SHP77 (cell line): ENCODE results near the gene PDZD7.

ENCODE experiments used
- DNase-seq, 2 experiments: peaks; one replicate each; lab custom pipeline; 2025; lab: John Stamatoyannopoulos, UW

The PDZD7 gene

DNA sequence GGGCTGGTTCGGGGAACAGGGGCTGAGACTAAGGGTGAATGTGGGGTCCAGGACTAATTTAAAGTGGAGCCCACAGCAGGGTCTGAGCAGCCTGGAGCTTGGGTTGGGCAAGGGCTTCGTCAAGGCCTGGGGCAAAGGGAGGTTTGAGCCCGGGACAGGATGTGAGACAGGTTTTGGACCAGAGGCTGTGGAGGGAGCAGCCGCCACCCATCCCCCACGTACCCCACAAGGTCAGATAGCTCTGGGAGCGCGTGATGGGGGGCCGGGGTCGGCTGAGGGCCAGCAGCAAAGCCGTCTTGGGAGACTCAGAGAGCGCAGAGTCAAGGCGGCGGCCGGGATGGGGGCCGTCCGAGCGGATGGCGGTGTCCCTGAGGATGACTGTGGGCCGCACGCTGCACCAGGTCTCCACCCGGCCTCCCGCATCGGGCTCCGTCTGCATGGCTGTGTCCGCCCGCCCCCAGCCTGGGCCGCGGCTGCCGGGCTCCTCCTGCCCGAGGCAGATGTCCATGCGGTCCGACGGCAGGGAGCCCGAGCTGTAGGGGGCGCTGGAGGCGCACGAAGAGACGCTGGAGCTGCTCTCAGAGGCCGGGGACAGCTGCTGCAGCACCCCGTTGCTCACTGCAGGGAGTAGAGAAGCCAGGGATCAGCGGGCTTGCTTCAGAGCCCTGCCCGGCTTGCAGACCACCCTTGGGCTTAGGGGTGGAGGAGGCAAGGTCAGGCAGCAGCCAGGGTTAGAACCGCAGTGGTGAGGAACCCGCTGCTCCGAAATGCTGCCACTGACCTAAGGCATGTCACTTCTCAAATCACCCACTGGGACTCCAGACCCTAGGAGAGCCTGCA, 12.1 kb downstream of the PDZD7 start:
- peak; percentile 61 to 84 for DNase-seq

DNA sequence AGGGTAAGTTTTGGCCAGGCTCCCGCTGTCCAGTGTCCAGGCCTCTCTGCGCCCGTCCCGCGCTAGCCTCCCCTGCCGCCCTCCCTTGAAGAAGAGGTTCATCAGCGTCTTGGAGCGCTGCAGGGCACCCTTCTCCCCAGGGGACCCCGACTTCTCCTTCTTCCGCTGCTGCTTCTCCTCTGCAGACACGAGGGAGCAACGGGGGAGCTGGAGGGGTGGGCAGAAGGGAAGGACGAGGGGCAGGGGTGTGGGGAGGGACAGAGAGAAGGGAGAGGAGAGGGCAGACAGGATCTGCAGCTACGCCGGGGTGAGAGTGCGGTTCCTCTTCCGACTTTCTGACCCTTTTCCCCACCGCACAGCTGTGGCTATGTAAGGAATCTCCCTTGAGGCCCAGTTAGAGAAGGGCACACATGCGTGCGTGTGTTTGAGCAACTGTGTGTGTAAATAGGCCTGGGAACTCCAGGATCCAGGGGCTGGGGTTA, 12.8 kb downstream of the PDZD7 start:
- DNase-seq, result no peak

DNA sequence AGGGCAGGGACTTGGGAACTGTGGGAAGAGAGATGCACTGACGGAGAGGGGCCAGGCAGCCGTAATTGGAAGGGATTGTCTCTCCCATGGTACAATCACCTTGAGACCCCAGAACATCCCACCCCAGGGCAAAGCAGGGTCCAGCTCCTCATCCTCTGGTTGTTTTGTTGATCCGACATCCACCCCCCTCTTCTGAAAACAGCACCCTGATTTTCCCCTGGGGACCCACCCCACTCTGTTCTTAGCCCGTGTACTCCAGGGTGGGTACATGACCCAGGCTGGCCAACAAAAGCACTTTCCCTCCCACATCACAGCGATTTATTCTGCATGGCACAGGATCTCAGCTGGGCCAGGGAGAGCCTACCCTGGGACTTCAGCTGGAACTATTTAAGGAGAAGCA, 14.1 kb downstream of the PDZD7 start:
- DNase-seq, result no peak

DNA sequence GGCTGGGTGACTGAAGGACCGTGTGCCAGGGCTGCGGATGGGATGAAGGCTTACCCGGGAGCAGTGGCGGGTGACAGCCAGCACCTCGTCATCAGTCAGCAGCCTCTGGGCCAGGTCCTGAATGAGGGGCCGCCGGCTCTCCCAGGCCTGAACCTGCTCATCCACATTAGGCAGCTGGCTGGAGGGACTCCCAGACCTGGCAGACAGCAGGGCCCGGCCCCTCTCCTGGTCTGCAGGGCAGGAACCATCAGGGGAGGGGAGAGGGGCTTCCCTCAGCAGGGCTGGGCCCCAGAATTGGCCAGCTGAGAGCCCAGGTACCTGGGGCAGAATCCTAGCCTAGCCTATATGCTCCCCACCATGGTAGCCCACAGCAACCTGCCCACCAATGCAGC, 15.4 kb downstream of the PDZD7 start:
- no peak for DNase-seq

DNA sequence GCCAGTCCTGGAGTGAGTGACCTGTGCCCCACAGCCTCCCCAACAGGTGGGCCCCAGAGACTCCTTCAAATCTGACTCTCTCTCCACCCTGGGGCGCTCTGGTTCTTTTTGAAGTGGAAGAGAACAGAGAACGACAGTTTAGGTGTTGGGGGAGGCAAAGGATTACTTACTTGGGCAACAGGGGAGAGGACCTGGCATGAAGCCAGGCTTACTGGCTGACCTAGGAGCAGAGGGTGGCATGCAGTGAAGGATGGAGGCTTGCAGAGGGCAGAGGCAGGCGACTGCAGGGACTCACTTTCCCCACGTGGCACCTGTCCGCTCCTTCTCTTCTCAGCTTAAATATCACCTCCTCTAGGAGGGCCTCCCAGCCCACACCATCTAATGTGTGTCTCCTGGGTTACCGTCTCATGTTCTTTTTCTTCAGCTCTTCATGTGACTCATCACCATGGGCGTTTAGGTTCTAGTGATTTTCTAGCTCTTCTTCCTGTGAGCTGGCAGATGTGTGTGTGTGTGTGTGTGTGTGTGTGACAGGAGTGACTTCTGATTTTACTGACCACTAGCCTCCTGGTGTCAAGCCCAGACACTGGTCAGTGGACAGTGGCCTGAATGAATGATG, 15.9 kb downstream of the PDZD7 start:
- DNase-seq, result no peak

DNA sequence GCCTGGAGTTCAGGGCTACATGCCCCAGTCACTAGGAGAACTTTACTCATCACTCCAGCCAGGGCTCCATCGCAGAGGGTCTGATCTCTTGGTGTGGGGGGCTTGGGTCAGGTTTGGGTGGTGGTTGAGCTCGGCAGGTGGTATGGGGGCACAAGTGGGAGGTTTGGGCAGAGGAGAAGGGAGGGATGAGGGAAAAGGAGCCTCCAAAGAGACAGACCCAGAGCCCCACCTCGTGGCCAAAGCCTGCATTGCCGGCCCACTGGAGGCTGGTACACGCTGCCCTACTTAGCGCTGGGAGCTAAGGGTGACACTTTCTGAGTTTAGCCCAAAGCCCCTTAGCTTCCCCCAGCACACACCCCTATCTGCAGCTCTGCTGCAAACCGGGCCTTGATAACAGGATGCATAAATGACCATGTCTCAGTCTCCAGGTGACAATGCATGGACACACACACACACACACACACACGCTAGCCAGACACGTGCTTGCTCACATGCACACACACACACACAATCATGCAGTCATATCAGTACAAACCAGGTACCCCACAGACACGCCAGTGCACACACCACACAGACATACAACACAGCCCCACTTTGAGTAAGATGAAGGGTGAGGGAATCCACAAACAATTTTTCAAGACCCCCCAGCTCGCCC, 16.6 kb downstream of the PDZD7 start:
- DNase-seq, result peak; percentile 45 to 56

DNA sequence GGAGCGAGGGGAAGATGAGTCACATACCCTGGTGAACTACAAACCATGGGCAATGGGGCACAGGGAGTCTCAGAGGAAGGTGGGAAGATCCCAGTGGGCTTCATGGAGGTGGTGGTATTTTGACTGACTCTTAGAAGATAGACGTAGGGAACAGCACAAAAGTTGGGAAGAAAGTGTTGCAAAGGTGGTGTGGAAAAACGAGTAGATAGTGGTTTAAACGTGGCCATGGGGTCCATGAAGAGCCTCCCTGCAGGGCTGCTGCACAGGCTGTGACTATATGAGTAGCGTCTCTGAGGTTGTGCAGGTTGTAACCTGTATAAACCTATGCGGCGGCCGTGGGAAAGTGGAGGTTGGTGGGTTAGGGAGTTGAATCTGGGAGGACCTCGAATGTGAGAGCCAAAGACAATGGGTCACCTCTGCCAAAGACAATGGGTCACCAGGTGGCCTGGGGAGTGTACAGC, 17.5 kb downstream of the PDZD7 start:
- no peak for DNase-seq

DNA sequence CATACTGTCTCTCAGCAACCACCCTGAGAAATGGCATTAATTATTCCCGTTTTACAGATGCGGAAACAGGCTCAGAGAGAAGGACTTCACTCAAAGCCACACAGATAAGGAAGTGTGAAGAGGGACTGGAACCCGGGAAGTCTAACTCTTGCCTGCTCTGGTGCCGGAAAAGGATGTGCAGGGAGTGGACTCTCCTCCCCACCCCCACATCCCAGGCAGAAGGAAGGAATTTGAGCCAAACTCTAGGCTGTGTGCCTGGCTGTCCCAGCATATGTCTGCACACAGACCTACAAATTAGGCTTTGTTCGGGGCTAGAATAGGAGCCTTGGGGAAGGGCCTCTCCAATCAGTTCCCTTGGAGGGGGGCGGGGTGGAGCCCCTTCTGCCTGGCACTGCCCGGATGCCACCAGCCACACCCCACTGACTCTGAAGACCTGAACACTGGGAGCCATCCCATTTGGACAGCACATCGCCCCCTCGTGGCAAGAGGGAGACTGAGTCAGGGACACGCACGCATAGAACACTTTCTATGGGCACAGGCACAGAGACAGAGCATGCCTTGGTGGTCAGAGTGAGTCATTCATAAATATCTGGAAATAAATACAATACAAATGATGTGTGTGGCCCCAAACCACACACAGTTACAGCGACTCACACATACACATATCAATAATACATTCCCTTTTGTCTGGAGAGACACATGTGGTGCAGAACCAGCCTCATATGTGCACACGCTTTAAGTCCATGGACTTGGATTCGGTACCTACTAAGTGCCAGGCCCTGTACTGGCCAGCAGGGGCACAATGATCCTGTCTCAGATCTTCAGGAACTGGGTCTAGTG, 18.2 kb downstream of the PDZD7 start:
- peak; percentile 87 to 92 for DNase-seq

DNA sequence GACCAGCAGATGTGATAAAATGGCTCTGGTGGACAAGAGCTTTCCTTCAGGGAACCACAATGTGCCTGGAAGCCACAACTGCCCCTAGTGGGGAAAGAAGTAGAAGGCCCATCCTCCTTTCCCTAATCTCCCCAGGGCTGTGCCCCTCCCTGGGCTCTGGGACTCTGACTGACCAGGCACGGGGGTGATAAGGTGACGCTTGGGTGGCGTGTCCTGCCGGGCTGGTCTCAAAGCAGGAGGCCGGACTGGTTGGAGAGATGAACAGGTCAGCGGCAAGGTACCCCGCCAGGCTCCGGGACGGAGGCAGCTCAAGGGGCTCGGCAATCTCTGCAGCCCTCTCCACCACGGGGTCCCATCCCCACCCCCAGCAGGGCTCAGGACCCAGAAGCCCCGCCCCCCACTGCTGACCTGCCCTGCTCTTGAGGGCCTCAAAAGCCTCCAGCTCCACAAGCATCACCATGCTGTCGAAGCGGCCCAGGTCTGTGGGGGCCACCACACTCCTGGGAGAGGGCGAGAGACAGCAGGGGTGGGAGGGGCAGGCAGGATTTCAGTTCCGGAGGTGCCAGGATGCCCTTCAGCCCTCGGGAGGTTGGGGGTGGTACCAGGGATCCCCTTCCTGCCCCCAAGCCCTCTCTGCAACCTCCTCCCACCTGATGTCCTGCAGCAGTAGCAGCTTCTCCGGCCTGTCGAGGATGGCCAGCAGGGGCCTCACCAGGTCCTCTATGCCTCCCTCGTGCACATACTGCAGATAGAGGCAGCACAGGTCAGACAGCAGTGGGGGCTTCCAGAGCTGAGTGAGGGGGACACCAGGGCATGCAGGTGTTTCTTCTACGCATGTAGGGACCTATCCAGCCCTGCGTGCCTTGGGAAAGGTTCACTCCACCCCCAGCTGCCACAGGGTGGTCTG, 19.2 kb downstream of the PDZD7 start:
- no peak for DNase-seq

DNA sequence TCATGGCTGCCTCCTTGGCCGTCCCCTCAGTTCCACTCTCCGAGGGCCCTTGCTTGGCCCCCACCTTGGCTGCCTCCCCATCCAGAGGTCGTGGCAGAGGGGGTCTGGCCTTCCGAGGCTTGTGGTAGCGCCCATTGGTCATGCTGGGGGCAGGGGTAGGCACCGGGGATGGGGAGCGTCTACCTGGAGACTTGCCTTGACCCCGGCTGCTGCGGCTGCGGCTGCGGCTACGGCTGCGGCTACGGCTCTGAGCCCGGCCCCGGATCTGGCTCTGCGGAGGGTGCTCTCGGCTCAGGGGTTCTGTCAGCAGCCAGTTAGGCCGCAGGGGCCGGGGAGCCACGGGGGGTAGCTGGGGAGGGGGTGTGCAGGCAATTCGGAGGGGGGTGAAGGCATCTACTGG, 20.6 kb downstream of the PDZD7 start:
- no peak for DNase-seq

DNA sequence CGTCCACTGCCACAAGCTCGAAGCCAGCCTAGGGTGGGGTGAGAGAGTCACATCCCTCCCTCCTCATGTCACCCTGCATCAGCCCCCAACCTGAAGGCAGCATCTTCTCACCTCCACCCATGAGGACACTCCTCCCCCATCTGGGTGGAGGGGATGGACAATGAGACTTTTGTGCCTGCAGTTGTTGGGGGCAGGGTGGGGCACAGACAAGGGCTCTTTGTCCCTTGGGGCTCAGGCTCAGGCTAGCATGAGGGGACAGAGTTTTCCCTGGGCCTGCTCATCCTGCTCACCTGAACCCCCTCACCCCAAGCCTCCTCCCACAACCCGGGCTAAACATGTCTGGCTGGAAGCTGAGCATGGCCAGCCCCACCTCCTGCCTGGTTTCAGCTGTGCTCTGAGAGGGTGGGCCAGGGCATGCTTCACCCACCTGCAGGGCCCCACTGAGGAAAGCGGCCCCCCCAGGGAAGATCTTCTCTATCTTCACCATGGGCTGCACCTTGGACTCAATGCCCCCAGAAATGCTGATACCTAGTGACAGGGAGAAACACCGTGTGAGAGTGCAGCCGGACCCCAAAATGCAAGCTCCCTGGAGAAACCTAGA, 22.0 kb downstream of the PDZD7 start:
- no peak for DNase-seq

DNA sequence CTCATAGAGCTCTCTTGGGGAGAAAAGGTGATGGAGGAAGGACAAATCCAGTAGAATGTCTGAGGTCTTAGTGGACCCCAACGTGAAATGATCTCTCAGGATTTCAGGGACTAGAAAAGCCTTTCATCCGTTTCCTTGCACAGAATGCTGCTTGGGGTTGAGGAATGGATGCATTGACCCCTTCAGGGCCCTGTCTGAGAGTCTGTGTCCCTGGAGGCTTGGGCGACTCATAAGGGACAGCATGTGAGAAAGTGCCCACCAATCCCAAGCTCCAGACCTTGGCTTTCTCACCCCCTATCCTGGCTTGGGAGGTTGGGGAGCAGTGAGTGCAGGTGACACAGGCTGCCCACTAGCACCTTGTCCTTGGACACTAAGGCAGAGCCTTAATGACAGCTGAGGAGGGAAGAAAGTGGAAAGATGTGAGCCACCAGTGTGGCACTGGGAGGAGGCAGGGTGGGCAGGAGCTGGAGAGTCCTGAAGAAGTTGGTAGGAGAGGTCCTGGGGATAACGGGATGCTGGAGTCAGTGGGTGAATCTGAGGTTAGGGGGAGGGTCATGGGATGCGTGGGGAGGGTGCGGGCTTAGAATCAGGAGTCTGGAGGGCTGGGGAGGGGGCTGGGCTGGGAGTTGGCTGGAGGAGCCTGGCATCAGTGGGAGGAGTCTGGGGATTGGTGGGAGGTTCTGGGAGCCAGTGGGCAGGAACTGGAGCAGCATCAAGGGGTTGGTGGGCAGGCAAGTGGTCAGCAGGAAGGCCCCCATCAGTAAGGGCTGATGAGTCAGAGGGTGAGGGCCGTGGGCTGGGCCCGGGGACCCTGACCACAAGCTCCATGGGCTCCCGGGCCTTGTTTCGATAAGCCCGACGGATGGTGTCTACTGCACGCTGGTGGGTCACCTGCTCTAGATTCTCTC, 22.8 kb downstream of the PDZD7 start:
- no peak for DNase-seq

DNA sequence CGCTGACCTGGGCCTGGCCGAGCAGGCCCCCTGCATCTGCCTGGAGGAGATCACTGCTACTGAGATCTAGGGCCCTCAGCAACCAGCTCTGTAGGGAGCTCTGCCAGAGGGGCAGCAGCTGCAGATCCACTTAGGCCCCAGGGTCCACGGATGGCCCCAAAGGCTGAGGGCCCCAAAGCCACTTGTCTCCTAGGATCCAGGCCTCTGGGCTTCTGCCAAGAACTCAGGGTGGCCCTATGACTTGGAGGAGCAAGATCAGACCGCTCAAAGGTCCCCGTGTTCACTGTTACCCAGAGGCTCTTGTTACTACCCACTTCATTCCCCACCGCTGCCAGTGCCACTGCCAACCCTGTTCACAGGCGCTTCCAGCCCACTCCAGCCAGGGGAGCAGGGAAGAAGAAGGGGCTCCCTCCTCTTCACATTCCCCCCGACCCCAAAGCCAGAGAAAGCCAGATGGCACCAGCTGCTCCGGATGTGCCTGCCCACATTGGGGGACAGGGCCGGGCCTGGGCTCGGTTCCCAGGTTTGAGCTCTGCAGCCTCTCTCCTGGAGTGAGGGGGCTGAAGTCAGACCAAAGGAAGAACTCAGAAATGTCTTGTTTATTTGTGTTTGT, 23.7 kb downstream of the PDZD7 start:
- no peak for DNase-seq

DNA sequence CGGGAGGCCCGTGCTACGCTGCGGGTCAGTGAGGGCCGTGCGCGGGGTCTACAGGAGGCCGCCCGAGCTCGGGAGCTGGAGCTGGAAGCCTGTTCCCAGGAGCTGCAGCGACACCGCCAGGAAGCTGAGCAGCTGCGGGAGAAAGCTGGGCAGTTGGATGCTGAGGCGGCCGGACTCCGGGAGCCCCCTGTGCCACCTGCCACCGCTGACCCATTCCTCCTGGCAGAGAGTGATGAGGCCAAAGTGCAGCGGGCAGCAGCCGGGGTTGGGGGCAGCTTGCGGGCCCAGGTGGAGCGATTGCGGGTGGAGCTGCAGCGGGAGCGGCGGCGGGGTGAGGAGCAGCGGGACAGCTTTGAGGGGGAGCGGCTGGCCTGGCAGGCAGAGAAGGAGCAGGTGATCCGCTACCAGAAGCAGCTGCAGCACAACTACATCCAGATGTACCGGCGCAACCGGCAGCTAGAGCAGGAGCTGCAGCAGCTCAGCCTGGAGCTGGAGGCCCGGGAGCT, 24.3 kb downstream of the PDZD7 start:
- DNase-seq, result peak; percentile 26 to 73

DNA sequence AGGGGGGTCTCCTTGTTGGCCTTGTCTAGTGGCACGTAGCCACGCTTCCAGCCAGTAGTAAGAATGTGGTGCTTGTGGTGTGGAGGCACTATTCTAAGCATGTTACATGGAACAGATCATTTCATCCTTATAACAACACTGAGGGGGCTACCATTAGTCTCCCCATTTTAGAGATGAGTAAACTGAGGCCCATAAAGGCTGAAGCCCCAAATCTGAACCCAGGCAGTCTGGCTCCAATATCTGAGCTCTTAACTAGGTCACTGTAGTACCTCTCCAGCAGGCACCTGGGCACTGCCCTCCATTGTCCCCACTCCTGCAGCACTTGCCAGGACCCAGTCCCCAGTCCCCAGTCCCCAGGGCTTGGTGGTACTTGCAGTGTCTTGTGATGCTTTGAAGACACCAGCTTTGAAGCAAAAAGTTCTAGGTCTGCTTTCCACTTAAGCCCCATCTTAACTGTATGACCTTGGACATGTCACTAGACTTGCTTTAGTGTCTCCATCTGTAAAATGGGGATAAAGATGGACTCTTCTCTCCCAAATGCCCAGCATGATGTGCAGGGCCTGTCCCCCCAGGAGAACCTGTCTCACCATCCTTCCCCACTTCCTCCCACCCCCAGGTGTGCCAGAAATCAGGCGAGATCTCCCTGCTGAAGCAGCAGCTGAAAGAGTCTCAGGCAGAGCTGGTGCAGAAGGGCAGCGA, 24.9 kb downstream of the PDZD7 start:
- no peak for DNase-seq

DNA sequence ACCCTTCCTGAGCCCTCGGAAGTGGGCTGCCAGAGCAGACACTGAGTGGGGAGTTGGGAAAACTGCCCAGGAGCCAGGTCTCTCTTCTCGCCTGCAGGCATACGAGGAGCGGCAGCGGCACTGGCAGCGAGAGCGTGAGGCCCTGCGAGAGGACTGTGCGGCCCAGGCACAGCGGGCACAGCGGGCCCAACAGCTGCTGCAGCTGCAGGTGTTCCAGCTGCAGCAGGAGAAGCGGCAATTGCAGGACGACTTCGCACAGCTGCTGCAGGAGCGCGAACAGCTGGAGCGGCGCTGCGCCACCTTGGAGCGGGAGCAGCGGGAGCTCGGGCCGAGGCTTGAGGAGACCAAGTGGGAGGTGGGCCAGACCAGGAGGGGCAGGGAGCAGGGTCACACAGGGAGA, 25.6 kb downstream of the PDZD7 start:
- DNase-seq, result no peak

DNA sequence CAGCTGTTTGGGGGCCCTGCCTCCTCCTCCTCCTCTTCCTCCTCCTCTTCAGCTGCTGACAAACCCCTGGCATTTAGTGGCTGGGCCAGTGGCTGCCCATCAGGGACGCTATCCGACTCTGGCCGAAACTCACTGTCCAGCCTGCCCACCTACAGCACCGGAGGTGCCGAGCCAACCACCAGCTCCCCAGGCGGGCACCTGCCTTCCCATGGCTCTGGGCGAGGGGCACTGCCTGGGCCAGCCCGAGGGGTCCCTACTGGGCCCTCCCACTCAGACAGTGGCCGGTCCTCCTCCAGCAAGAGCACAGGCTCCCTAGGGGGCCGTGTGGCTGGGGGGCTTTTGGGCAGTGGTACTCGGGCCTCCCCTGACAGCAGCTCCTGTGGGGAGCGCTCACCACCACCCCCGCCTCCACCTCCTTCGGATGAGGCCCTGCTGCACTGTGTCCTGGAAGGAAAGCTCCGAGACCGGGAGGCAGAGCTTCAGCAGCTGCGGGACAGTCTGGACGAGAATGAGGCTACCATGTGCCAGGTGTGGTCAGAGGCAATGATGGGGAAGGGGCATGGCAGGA, 27.2 kb downstream of the PDZD7 start:
- no peak for DNase-seq

DNA sequence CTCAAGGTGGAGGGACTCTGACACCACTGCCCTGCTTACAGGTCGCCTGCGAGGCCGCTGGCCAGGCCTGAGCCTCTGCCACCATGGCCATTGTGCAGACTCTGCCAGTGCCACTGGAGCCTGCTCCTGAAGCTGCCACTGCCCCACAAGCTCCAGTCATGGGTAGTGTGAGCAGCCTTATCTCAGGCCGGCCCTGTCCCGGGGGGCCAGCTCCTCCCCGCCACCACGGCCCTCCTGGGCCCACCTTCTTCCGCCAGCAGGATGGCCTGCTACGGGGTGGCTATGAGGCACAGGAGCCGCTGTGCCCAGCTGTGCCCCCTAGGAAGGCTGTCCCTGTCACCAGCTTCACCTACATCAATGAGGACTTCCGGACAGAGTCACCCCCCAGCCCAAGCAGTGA, 28.5 kb downstream of the PDZD7 start:
- no peak for DNase-seq
